ENCODE measurements around the gene MT4. TPM values are rescaled to one million over a fixed set of nuclear protein-coding genes. Genes with fewer than 3 reads are reported as not detected.

Gene MT4
- total RNA-seq, 1 experiment from 2014 or later: not detected

GRCh38 chr16:56607675-56608042 lies 42.8 kb downstream of the MT4 start:
- BruUV-seq (replicated peaks): TSS peak; percentile 85
- Histone ChIP-seq H3K4me2 (ENCODE audit: low read length) (peak overlapping the region; percentile 93), H3K27me3 (ENCODE audit: low read length) (no peaks in the 10 kb centered on the region), H3K4me3 (ENCODE audit: low read length) (peak overlapping the region; percentile 90), H3K4me1 (ENCODE audit: insufficient read depth, low read length) (peaks cover 65% of the 10 kb centered on the region), H3K9me2 (replicated peaks; ENCODE audit: low read length) (no peaks in the 10 kb centered on the region), H3K9ac (ENCODE audit: low read length) (peak overlapping the region; percentile 23), H3K79me2 (ENCODE audit: low read length) (peaks cover 16% of the 10 kb centered on the region), H3K27ac (ENCODE audit: low read length) (peak overlapping the region; percentile 82), H3F3A (ENCODE audit: low read length, unreplicated experiment) (peaks cover 14% of the 10 kb centered on the region), H4K20me1 (ENCODE audit: low read length) (no peaks in the 10 kb centered on the region), H2AFZ (ENCODE audit: low read length) (no peak overlapping the region), H3K36me3 (ENCODE audit: low read depth, low read length) (no peaks in the 10 kb centered on the region), H3K9me3 (ENCODE audit: low read length) (no peaks in the 10 kb centered on the region)
- intact Hi-C loops (cut with micrococcal nuclease): loop anchor here (2.0 to 10.0 kb wide), 4 partner anchors 19 to 180 kb away; partner anchors contain the start of genes MT1B, MT1F and MT1X
- ChIA-PET POLR2A (ENCODE audit: unreplicated experiment) (interaction anchor here (1.0 kb wide), 1 partner anchor 72 kb away, joined by 3 read pairs; no protein-coding TSS in a partner anchor), CTCF (no interaction called here)
- TF ChIP-seq EZH2 (IDR thresholded peaks at IDR 0.05; ENCODE audit: low read length, unreplicated experiment) (no peak), CTCF (conservative IDR thresholded peaks at IDR 0.05; ENCODE audit: low read depth, low read length) (no peak), EZH2phosphoT487 (IDR thresholded peaks at IDR 0.05; ENCODE audit: borderline replicate concordance, low read length) (no peak)
- no peak for ATAC-seq
- no peak for DNase-seq

GRCh38 chr16:56608043-56608875 lies 43.4 kb downstream of the MT4 start, which contains the start of gene MT2A:
Gene MT2A, plus strand, starts transcription at chr16:56608584. Its CDS starts 72 bp downstream, at chr16:56608656.
- H3K9me3 ChIP-seq (ENCODE audit: low read length): no peaks in the 10 kb centered on the region
- no peak for TF ChIP-seq CTCF (conservative IDR thresholded peaks at IDR 0.05; ENCODE audit: low read depth, low read length)
- TF ChIP-seq EZH2phosphoT487 (IDR thresholded peaks at IDR 0.05; ENCODE audit: borderline replicate concordance, low read length): peak; percentile 95
- no peak for TF ChIP-seq EZH2 (IDR thresholded peaks at IDR 0.05; ENCODE audit: low read length, unreplicated experiment)
- no TSS peak for BruUV-seq (replicated peaks)
- H3K4me1 ChIP-seq (ENCODE audit: insufficient read depth, low read length): peaks cover 71% of the 10 kb centered on the region
- H3F3A ChIP-seq (ENCODE audit: low read length, unreplicated experiment): peaks cover 14% of the 10 kb centered on the region
- CTCF ChIA-PET: interaction anchor here (0.9 kb wide), 1 partner anchor 94 kb away, joined by 3 read pairs; no protein-coding TSS in a partner anchor
- POLR2A ChIA-PET (ENCODE audit: unreplicated experiment): interaction anchor here (0.6 kb wide), 1 partner anchor 382 kb away, joined by 3 read pairs; no protein-coding TSS in a partner anchor
- DNase-seq (peak; percentile 93), ATAC-seq (peak; percentile 48)
- H3K79me2 ChIP-seq (ENCODE audit: low read length): peaks cover 16% of the 10 kb centered on the region
- H3K27ac ChIP-seq (ENCODE audit: low read length): peak within 1 kb of the TSS; percentile 82
- H3K36me3 ChIP-seq (ENCODE audit: low read depth, low read length): no peaks in the 10 kb centered on the region
- intact Hi-C loops (cut with micrococcal nuclease): loop anchor here (5.0 to 10.0 kb wide), 3 partner anchors 47 to 179 kb away; partner anchors contain the start of genes MT1B, MT1F and MT1X
- peak within 1 kb of the TSS; percentile 90 for H3K4me3 ChIP-seq (ENCODE audit: low read length)
- H2AFZ ChIP-seq (ENCODE audit: low read length): no peak within 1 kb of the TSS
- peak within 1 kb of the TSS; percentile 76 for H3K9ac ChIP-seq (ENCODE audit: low read length)
- no peaks in the 10 kb centered on the region for H3K9me2 ChIP-seq (replicated peaks; ENCODE audit: low read length)
- H4K20me1 ChIP-seq (ENCODE audit: low read length): no peaks in the 10 kb centered on the region
- peak within 1 kb of the TSS; percentile 93 for H3K4me2 ChIP-seq (ENCODE audit: low read length)
- no peaks in the 10 kb centered on the region for H3K27me3 ChIP-seq (ENCODE audit: low read length)
